Liver (tissue), 9 donors: Measurements from ENCODE around the gene HIPK2. TPM values are rescaled to one million over a fixed set of nuclear protein-coding genes. Genes with fewer than 3 reads are reported as not detected.

Source experiments
- DNase-seq: peaks from one replicate; pipeline ENCODE4 v3.0.0-alpha.2; 2017; ENCODE audit warnings: low spot score
- H3K27ac ChIP-seq, 2 donors: one replicate each; pipeline ENCODE4 v1.7.0; 2013; ENCODE audit warnings: inconsistent platforms in 2 of 2, low read length in 2 of 2, control low read depth in 1 of 2, low read depth in 1 of 2, mild to moderate bottlenecking in 1 of 2
- H3K27me3 ChIP-seq, 4 donors: one replicate each; pipeline versions ENCODE4 v1.6.1 to v1.7.0; 2013; ENCODE audit warnings: low read length in 3 of 4, inconsistent platforms in 1 of 4, mild to moderate bottlenecking in 1 of 4, moderate library complexity in 1 of 4; ENCODE audit not compliant: control insufficient read depth in 4 of 4, insufficient read depth in 4 of 4
- H3K36me3 ChIP-seq, 4 donors: one replicate each; pipeline versions ENCODE4 v1.6.1 to v1.7.0; 2013; ENCODE audit warnings: low read length in 3 of 4, mild to moderate bottlenecking in 3 of 4, low read depth in 1 of 4, moderate library complexity in 1 of 4; ENCODE audit not compliant: control insufficient read depth in 4 of 4, insufficient read depth in 3 of 4
- H3K4me1 ChIP-seq, 4 donors: one replicate each; pipeline versions ENCODE4 v1.6.1 to v1.7.0; 2013; ENCODE audit warnings: low read length in 3 of 4, mild to moderate bottlenecking in 3 of 4, moderate library complexity in 1 of 4; ENCODE audit not compliant: control insufficient read depth in 4 of 4, insufficient read depth in 4 of 4
- H3K4me3 ChIP-seq, 3 donors: one replicate each; pipeline versions ENCODE4 v1.6.1 to v1.7.0; 2013; ENCODE audit warnings: low read length in 3 of 3, control low read depth in 1 of 3, low read depth in 1 of 3, mild to moderate bottlenecking in 1 of 3
- H3K9ac ChIP-seq, 2 donors: one replicate each; pipeline ENCODE4 v1.7.0; 2013; ENCODE audit warnings: low read length in 2 of 2, mild to moderate bottlenecking in 2 of 2, moderate library complexity in 2 of 2, control low read depth in 1 of 2, low read depth in 1 of 2
- H3K9me3 ChIP-seq, 4 donors: one replicate each; pipeline versions ENCODE4 v1.6.1 to v1.7.0; 2013; ENCODE audit warnings: low read length in 3 of 4; ENCODE audit not compliant: control insufficient read depth in 4 of 4
- EGR1 ChIP-seq, 2 donors: IDR thresholded peaks; 2 replicates each; pipeline ENCODE4 v1.6.1; 2016 to 2018; ENCODE audit warnings: antibody characterized with exemption in 2 of 2, low read depth in 2 of 2
- FOXA1 ChIP-seq: IDR thresholded peaks from 2 replicates; pipeline ENCODE4 v1.6.1; 2016; ENCODE audit warnings: antibody characterized with exemption
- FOXA2 ChIP-seq: IDR thresholded peaks from 2 replicates; pipeline ENCODE4 v1.6.1; 2016; ENCODE audit warnings: antibody characterized with exemption
- GABPA ChIP-seq, 2 donors: IDR thresholded peaks in 1 of 2; conservative IDR thresholded peaks in 1 of 2; 2 replicates each; pipeline ENCODE4 v1.6.1; 2016; ENCODE audit warnings: antibody characterized with exemption in 2 of 2, mild to moderate bottlenecking in 1 of 2, moderate library complexity in 1 of 2
- HNF4G ChIP-seq: IDR thresholded peaks from 2 replicates; pipeline ENCODE4 v1.6.1; 2016; ENCODE audit warnings: antibody characterized with exemption
- JUND ChIP-seq, 2 donors: IDR thresholded peaks; 2 replicates each; pipeline ENCODE4 v1.6.1; 2016; ENCODE audit warnings: antibody characterized with exemption in 2 of 2
- NR2F2 ChIP-seq: IDR thresholded peaks from 2 replicates; pipeline ENCODE4 v1.6.1; 2016; ENCODE audit warnings: antibody characterized with exemption
- RAD21 ChIP-seq, 2 donors: IDR thresholded peaks; 2 replicates each; pipeline ENCODE4 v1.6.1; 2016; ENCODE audit warnings: antibody characterized with exemption in 2 of 2, mild to moderate bottlenecking in 2 of 2
- REST ChIP-seq: IDR thresholded peaks from 2 replicates; pipeline ENCODE4 v1.6.1; 2016; ENCODE audit warnings: antibody characterized with exemption, mild to moderate bottlenecking
- RXRA ChIP-seq, 2 donors: IDR thresholded peaks; 2 replicates each; pipeline ENCODE4 v1.6.1; 2017 to 2018; ENCODE audit warnings: antibody characterized with exemption in 2 of 2, mild to moderate bottlenecking in 1 of 2
- SP1 ChIP-seq: IDR thresholded peaks from 2 replicates; pipeline ENCODE4 v1.6.1; 2018; ENCODE audit warnings: antibody characterized with exemption, mild to moderate bottlenecking
- TAF1 ChIP-seq: conservative IDR thresholded peaks from 2 replicates; pipeline ENCODE4 v1.6.1; 2016; ENCODE audit warnings: antibody characterized with exemption, mild to moderate bottlenecking
- ZBTB33 ChIP-seq: IDR thresholded peaks from 2 replicates; pipeline ENCODE4 v1.6.1; 2016; ENCODE audit warnings: antibody characterized with exemption
- WGBS: extraction: QIAGEN DNeasy Blood & Tissue Kit; methylation state at CpG from one replicate; pipeline ENCODE4 v1.1.7; 2013; 5-methylcytosine and 5-hydroxymethylcytosine counted together
- polyA plus RNA-seq, 2 donors: library from polyadenylated mRNA; stranded (reverse) in 1 of 2; unstranded in 1 of 2; fragments of 200-250 nt in 1 of 2; fragments of >200 nt in 1 of 2; fragmentation: Nextera tagmentation in 1 of 2; extraction: Ambion mirVana in 1 of 2; gene quantifications; one replicate each; pipeline versions ENCODE4 v1.2.1 to v1.2.3, GENCODE V29; 2013 to 2015
- total RNA-seq, 2 donors: library from RNA; depleted of rRNA; stranded (reverse); fragments of >200 nt; gene quantifications; one replicate each; pipeline ENCODE4 v1.2.3, GENCODE V29; 2014
- TF ChIP-seq, protein P1 (sequence below): fragments of 150-350 bp; IDR thresholded peaks from 2 replicates; pipeline ENCODE4 v1.5.1; 2017; ENCODE audit warnings: improper control_type of control experiment, low read depth, low read length; ENCODE audit not compliant: missing input control
- TF ChIP-seq, protein P2 (sequence below): IDR thresholded peaks from 2 replicates; pipeline ENCODE4 v1.6.1; 2016; ENCODE audit warnings: antibody characterized with exemption
- donor health status: healthy.
- donor health status: healthy.
- donor health status: healthy.
- donor health status: healthy.
- donor health status: healthy.

HIPK2 gene
- total and polyA plus RNA-seq, 4 donors = 13.1 to 48.8 (median 16.6) TPM

DNA sequence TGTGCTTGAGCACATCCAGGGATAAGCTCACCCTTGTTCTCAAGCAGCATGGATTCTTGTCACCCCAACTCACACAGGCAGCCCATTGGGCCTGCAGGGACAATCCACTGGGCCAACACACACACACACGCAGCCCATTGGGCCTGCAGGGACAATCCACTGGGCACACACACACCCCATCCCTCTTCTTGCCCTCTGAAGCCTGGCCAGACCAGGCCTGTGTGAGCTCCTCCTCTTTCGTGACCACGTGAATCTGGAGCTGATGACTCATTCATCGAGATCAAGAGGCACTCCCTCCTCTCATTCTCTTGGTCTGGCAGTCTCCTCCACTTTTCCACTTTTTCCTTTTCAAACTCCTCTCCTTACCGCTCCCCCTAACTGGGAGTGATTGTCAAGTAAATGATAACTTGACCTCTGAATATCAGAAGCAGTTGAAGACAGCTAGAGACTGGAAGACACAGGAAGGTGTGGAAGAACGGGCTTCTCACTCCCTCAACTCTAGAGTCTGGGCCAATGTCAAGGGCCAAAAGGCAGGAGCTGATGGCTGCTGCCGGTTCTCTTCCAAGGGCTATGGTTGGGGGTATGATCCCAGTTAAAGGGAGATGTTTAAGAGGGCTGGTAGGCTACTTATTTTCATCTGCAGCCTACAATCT is 89.7 kb downstream of the HIPK2 start:
- Histone ChIP-seq H3K4me3 (no peak overlapping the region), H3K27ac (peak overlapping the region in 1 of 2 donors; percentile 3), H3K36me3 (peaks cover 0 to 8% (median 4%) of the 10 kb centered on the region in 4 donors), H3K27me3 (no peaks in the 10 kb centered on the region), H3K9me3 (no peaks in the 10 kb centered on the region), H3K4me1 (peaks cover 4 to 41% (median 29%) of the 10 kb centered on the region in 4 donors), H3K9ac (no peak overlapping the region)
- WGBS = 86% methylated on average over 7 of the region's 7 CpGs
- no peak for DNase-seq
- no peak for TF ChIP-seq SP1
- no peak for TF ChIP-seq JUND (IDR thresholded peaks at IDR 0.05)
- TF ChIP-seq FOXA1 = no peak
- no peak for TF ChIP-seq RAD21 (IDR thresholded peaks at IDR 0.05)
- no peak for TF ChIP-seq NR2F2
- TF ChIP-seq, protein P1, sequence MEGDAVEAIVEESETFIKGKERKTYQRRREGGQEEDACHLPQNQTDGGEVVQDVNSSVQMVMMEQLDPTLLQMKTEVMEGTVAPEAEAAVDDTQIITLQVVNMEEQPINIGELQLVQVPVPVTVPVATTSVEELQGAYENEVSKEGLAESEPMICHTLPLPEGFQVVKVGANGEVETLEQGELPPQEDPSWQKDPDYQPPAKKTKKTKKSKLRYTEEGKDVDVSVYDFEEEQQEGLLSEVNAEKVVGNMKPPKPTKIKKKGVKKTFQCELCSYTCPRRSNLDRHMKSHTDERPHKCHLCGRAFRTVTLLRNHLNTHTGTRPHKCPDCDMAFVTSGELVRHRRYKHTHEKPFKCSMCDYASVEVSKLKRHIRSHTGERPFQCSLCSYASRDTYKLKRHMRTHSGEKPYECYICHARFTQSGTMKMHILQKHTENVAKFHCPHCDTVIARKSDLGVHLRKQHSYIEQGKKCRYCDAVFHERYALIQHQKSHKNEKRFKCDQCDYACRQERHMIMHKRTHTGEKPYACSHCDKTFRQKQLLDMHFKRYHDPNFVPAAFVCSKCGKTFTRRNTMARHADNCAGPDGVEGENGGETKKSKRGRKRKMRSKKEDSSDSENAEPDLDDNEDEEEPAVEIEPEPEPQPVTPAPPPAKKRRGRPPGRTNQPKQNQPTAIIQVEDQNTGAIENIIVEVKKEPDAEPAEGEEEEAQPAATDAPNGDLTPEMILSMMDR = no peak
- TF ChIP-seq HNF4G = no peak
- TF ChIP-seq GABPA (IDR thresholded peaks at IDR 0.05 in 1 of 2, conservative IDR thresholded peaks at IDR 0.05 in 1 of 2) = no peak
- no peak for TF ChIP-seq REST
- no peak for TF ChIP-seq FOXA2
- TF ChIP-seq, protein P2, sequence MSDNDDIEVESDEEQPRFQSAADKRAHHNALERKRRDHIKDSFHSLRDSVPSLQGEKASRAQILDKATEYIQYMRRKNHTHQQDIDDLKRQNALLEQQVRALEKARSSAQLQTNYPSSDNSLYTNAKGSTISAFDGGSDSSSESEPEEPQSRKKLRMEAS = no peak
- no peak for TF ChIP-seq TAF1
- no peak for TF ChIP-seq RXRA (IDR thresholded peaks at IDR 0.05)
- TF ChIP-seq EGR1 (IDR thresholded peaks at IDR 0.05; ENCODE audit: low read depth in 2 of 2) = no peak
- no peak for TF ChIP-seq ZBTB33
